ENCODE measurements around the gene DDX42. TPM values are rescaled to one million over a fixed set of nuclear protein-coding genes. Genes with fewer than 3 reads are reported as not detected.

Gene DDX42
- total and polyA plus RNA-seq, 2 of the 13 experiments (the other 11 are each of a cell fraction or from before 2014, with no cell fraction given): 87.2 to 92.9 TPM

- peak; percentile 78 for TF ChIP-seq FOSL2 (CRISPR knock-in tag; IDR thresholded peaks at IDR 0.05)
- peak; percentile 89 for TF ChIP-seq ZBTB8A (CRISPR knock-in tag; IDR thresholded peaks at IDR 0.05; ENCODE audit: borderline replicate concordance, low read depth)
- TF ChIP-seq ZNF619 (CRISPR knock-in tag; IDR thresholded peaks at IDR 0.05): peak; percentile 58
- peak; percentile 62; the same call in 1 of the 2 replicates for TF ChIP-seq NR2F2 (IDR thresholded peaks at IDR 0.05; ENCODE audit: borderline replicate concordance, low read depth)
- no peak for TF ChIP-seq ZNF496 (CRISPR knock-in tag; IDR thresholded peaks at IDR 0.05; ENCODE audit: insufficient replicate concordance)
- TF ChIP-seq ZSCAN31 (CRISPR knock-in tag; IDR thresholded peaks at IDR 0.05; ENCODE audit: low read depth): no peak
- TF ChIP-seq THAP7 (CRISPR knock-in tag; IDR thresholded peaks at IDR 0.05): peak; percentile 100
- peak; percentile 80; the same call in 1 of the 2 replicates for TF ChIP-seq ELF4 (CRISPR knock-in tag; IDR thresholded peaks at IDR 0.05; ENCODE audit: borderline replicate concordance)
- TF ChIP-seq SRSF9 (IDR thresholded peaks at IDR 0.05; ENCODE audit: borderline replicate concordance, insufficient read depth, low read depth, low read length, poor library complexity, severe bottlenecking): no peak
- TF ChIP-seq, protein P1, sequence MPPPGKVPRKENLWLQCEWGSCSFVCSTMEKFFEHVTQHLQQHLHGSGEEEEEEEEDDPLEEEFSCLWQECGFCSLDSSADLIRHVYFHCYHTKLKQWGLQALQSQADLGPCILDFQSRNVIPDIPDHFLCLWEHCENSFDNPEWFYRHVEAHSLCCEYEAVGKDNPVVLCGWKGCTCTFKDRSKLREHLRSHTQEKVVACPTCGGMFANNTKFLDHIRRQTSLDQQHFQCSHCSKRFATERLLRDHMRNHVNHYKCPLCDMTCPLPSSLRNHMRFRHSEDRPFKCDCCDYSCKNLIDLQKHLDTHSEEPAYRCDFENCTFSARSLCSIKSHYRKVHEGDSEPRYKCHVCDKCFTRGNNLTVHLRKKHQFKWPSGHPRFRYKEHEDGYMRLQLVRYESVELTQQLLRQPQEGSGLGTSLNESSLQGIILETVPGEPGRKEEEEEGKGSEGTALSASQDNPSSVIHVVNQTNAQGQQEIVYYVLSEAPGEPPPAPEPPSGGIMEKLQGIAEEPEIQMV (CRISPR knock-in tag; IDR thresholded peaks at IDR 0.05; ENCODE audit: low read depth): peak; percentile 93
- TF ChIP-seq, protein P2, sequence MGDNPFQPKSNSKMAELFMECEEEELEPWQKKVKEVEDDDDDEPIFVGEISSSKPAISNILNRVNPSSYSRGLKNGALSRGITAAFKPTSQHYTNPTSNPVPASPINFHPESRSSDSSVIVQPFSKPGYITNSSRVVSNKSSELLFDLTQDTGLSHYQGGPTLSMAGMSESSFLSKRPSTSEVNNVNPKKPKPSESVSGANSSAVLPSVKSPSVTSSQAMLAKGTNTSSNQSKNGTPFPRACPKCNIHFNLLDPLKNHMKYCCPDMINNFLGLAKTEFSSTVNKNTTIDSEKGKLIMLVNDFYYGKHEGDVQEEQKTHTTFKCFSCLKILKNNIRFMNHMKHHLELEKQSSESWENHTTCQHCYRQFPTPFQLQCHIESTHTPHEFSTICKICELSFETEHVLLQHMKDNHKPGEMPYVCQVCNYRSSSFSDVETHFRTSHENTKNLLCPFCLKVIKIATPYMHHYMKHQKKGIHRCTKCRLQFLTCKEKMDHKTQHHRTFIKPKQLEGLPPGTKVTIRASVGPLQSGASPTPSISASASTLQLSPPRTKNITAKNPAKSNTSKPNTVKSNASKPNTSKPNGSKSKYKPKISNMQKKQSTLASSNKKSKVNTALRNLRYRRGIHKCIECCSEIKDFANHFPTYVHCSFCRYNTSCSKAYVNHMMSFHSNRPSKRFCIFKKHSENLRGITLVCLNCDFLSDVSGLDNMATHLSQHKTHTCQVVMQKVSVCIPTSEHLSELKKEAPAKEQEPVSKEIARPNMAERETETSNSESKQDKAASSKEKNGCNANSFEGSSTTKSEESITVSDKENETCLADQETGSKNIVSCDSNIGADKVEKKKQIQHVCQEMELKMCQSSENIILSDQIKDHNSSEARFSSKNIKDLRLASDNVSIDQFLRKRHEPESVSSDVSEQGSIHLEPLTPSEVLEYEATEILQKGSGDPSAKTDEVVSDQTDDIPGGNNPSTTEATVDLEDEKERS (CRISPR knock-in tag; IDR thresholded peaks at IDR 0.05): peak; percentile 82; the same call in 1 of the 2 replicates
- peak; percentile 98 for TF ChIP-seq ZNF724P (CRISPR knock-in tag; IDR thresholded peaks at IDR 0.05; ENCODE audit: borderline replicate concordance)
- no peak for TF ChIP-seq ATRX (CRISPR knock-in tag; IDR thresholded peaks at IDR 0.05; ENCODE audit: borderline replicate concordance)
- peak; percentile 50 for TF ChIP-seq ZNF335 (CRISPR knock-in tag; IDR thresholded peaks at IDR 0.05)
- TF ChIP-seq, protein P3, sequence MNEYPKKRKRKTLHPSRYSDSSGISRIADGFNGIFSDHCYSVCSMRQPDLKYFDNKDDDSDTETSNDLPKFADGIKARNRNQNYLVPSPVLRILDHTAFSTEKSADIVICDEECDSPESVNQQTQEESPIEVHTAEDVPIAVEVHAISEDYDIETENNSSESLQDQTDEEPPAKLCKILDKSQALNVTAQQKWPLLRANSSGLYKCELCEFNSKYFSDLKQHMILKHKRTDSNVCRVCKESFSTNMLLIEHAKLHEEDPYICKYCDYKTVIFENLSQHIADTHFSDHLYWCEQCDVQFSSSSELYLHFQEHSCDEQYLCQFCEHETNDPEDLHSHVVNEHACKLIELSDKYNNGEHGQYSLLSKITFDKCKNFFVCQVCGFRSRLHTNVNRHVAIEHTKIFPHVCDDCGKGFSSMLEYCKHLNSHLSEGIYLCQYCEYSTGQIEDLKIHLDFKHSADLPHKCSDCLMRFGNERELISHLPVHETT (CRISPR knock-in tag; conservative IDR thresholded peaks at IDR 0.05): 0 out of 2 replicates have a peak, but pooled peaks have one; percentile 45
- TF ChIP-seq NFKBIZ (CRISPR knock-in tag; IDR thresholded peaks at IDR 0.05): no peak
- 0 out of 2 replicates have a peak, but pooled peaks have one; percentile 3 for TF ChIP-seq HNF4G (IDR thresholded peaks at IDR 0.05; ENCODE audit: borderline replicate concordance, low read depth, low read length)
- TF ChIP-seq HNF4G (CRISPR knock-in tag; IDR thresholded peaks at IDR 0.05; ENCODE audit: borderline replicate concordance, low read depth): no peak
- no peak for TF ChIP-seq ZNF839 (CRISPR knock-in tag; IDR thresholded peaks at IDR 0.05; ENCODE audit: borderline replicate concordance)
Measured at GRCh38 chr17:63827002-63827800, 53.2 kb downstream of the DDX42 start, which contains the start of the genes FTSJ3 and PSMC5 (continued).
